K562 (cell line): ENCODE results near the gene SETDB2.
"Not testable (repeated sequence)": the region's sequence is repeated elsewhere in the genome, so short reads cannot be mapped to it uniquely, and the experiment has no call there.

ENCODE experiments used
- CBFA2T3 ChIP-seq: fragments of 450-650 bp; IDR thresholded peaks from 2 replicates; pipeline ENCODE4 v1.6.1; 2017
- CSDE1 ChIP-seq, 2 experiments: fragments of 450-650 bp; IDR thresholded peaks; 2 replicates each; pipeline ENCODE4 v1.6.1; 2016; ENCODE audit warnings: mild to moderate bottlenecking in 1 of 2
- CTCF ChIP-seq, 3 experiments: IDR thresholded peaks in 2 of 3; conservative IDR thresholded peaks in 1 of 3; 2 replicates each; pipeline ENCODE4 v1.5.1; 2011 to 2012; ENCODE audit warnings: low read length in 3 of 3, mild to moderate bottlenecking in 3 of 3, control low read depth in 2 of 3, improper control_type of control experiment in 1 of 3, inconsistent platforms in 1 of 3, low read depth in 1 of 3, mixed read lengths in 1 of 3, moderate library complexity in 1 of 3; ENCODE audit not compliant: insufficient read depth in 2 of 3
- E2F6 ChIP-seq, 2 experiments: IDR thresholded peaks; 2 replicates each; pipeline ENCODE4 v1.6.1; 2011; ENCODE audit warnings: borderline replicate concordance in 1 of 2, control low read depth in 1 of 2, low read depth in 1 of 2, low read length in 1 of 2, mild to moderate bottlenecking in 1 of 2, mixed read lengths in 1 of 2, moderate library complexity in 1 of 2; ENCODE audit not compliant: insufficient read depth in 1 of 2, insufficient read length in 1 of 2, poor library complexity in 1 of 2, severe bottlenecking in 1 of 2; ENCODE audit errors: extremely low read depth in 1 of 2
- HDGF ChIP-seq: fragments of 450-650 bp; IDR thresholded peaks from 2 replicates; pipeline ENCODE4 v1.6.1; 2016
- NFE2 ChIP-seq: IDR thresholded peaks from 2 replicates; pipeline ENCODE4 v1.6.1; 2014; ENCODE audit warnings: antibody characterized with exemption, low read depth
- SIN3A ChIP-seq, 2 experiments: fragments of 150-350 bp in 1 of 2; IDR thresholded peaks; 2 replicates each; pipeline ENCODE4 v1.6.1; 2011 to 2016; ENCODE audit warnings: borderline replicate concordance in 2 of 2, low read depth in 2 of 2, low read length in 2 of 2, mild to moderate bottlenecking in 2 of 2, moderate library complexity in 2 of 2; ENCODE audit not compliant: control insufficient read depth in 1 of 2
- TFE3 ChIP-seq: fragments of 450-650 bp; formaldehyde crosslinking; IDR thresholded peaks from 2 replicates; pipeline ENCODE4 v1.4.0; 2020; ENCODE audit warnings: mild to moderate bottlenecking, mixed read lengths
- TOE1 ChIP-seq, 2 experiments: fragments of 450-650 bp in 1 of 2; sonication (generic) in 1 of 2; formaldehyde crosslinking in 1 of 2; IDR thresholded peaks; 2 replicates each; pipeline versions ENCODE4 v1.7.1 to v1.8.0; 2016 to 2022; ENCODE audit warnings: borderline replicate concordance in 2 of 2, mild to moderate bottlenecking in 2 of 2, antibody characterized with exemption in 1 of 2, inconsistent platforms in 1 of 2, low read depth in 1 of 2, missing genetic modification reagents in 1 of 2, moderate library complexity in 1 of 2
- YY1 ChIP-seq, 3 experiments: IDR thresholded peaks; 2 replicates each; pipeline ENCODE4 v1.6.1; 2011; ENCODE audit warnings: low read length in 2 of 3, mild to moderate bottlenecking in 2 of 3, moderate library complexity in 2 of 3, borderline replicate concordance in 1 of 3, control low read depth in 1 of 3, low read depth in 1 of 3; ENCODE audit not compliant: insufficient read depth in 3 of 3, insufficient replicate concordance in 2 of 3, control insufficient read depth in 1 of 3, insufficient read length in 1 of 3; ENCODE audit errors: extremely low read depth in 1 of 3

DNA sequence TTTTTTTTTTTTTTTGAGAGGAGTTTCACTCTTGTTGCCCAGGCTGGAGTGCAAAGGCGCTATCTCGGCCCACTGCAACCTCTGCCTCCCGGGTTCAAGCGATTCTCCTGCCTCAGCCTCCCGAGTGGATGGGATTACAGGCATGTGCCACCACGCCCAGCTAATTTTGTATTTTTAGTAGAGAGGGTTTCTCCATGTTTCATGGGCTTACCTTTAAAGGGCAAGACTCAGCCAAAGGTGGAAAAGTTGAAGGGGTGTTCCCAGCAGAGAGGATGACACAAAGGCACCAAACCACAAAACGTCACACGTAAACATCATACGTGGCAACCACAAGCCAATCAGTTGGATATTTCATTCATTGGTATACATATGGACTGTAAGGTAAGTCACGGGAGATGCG lies 52.8 kb downstream of the SETDB2 start:
- TF ChIP-seq TFE3 (CRISPR knock-in tag); HDGF; CSDE1 (IDR thresholded peaks at IDR 0.05); SIN3A (IDR thresholded peaks at IDR 0.05; ENCODE audit: borderline replicate concordance in 2 of 2, control insufficient read depth in 1 of 2, low read depth in 2 of 2, low read length in 2 of 2); CTCF (IDR thresholded peaks at IDR 0.05 in 2 of 3, conservative IDR thresholded peaks at IDR 0.05 in 1 of 3; ENCODE audit: insufficient read depth in 2 of 3, low read depth in 1 of 3, low read length in 3 of 3); TOE1 (IDR thresholded peaks at IDR 0.05; ENCODE audit: borderline replicate concordance); TOE1 (CRISPR knock-in tag; IDR thresholded peaks at IDR 0.05; ENCODE audit: borderline replicate concordance, low read depth); NFE2; YY1 (IDR thresholded peaks at IDR 0.05; ENCODE audit: borderline replicate concordance in 1 of 3, control insufficient read depth in 1 of 3, extremely low read depth in 1 of 3, insufficient read depth in 3 of 3, insufficient read length in 1 of 3, insufficient replicate concordance in 2 of 3, low read depth in 1 of 3, low read length in 2 of 3); E2F6 (IDR thresholded peaks at IDR 0.05; ENCODE audit: borderline replicate concordance in 1 of 2, extremely low read depth in 1 of 2, insufficient read depth in 1 of 2, insufficient read length in 1 of 2, low read depth in 1 of 2, low read length in 1 of 2, poor library complexity in 1 of 2, severe bottlenecking in 1 of 2); CBFA2T3: not testable (repeated sequence)
